Measurements from ENCODE around the gene TRAP1.

DNA sequence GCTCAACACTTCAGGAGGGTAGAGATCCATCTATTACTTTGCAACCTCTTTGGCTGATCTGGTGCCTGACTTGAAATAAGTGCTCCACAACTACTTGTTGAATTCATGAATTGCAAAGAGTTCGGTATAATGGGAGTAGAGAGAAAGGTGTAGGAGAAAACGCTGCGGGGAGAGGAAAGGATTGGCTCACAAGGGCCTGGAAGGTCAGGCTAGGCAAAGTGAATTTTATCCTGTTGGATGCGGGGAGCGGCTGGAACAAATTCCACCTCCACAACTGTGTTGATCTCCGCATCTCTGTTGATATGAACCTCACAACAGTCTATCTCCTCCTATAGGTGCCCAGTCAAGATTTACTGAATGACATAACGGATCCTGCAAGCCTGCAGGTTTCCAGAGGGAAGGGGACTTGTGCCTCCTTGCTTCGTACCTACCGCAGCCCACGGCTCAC is 106.6 kb downstream of the TRAP1 start:
- no peak for TF ChIP-seq EZH2phosphoT487 (IDR thresholded peaks at IDR 0.05; ENCODE audit: low read depth, severe bottlenecking, unreplicated experiment)
- TF ChIP-seq, protein P1, sequence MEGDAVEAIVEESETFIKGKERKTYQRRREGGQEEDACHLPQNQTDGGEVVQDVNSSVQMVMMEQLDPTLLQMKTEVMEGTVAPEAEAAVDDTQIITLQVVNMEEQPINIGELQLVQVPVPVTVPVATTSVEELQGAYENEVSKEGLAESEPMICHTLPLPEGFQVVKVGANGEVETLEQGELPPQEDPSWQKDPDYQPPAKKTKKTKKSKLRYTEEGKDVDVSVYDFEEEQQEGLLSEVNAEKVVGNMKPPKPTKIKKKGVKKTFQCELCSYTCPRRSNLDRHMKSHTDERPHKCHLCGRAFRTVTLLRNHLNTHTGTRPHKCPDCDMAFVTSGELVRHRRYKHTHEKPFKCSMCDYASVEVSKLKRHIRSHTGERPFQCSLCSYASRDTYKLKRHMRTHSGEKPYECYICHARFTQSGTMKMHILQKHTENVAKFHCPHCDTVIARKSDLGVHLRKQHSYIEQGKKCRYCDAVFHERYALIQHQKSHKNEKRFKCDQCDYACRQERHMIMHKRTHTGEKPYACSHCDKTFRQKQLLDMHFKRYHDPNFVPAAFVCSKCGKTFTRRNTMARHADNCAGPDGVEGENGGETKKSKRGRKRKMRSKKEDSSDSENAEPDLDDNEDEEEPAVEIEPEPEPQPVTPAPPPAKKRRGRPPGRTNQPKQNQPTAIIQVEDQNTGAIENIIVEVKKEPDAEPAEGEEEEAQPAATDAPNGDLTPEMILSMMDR (IDR thresholded peaks at IDR 0.05; ENCODE audit: poor library complexity) = no peak

Data from hepatocyte (in vitro differentiated cells).